Right atrium auricular region (tissue), 2 donors: ENCODE results near the gene GUCY1A1. TPM values are rescaled to one million over a fixed set of nuclear protein-coding genes. Genes with fewer than 3 reads are reported as not detected.

Experiments
- DNase-seq: peaks from one replicate; pipeline ENCODE4 v3.0.0-alpha.2; 2019; ENCODE audit warnings: low spot score
- H3K27ac ChIP-seq, 2 donors: fragments of 200-600 bp; sonication (generic); 1 replicate in 1 of 2; 2 replicates in 1 of 2; pipeline ENCODE4 v1.5.1; 2016 to 2019
- H3K27me3 ChIP-seq, 2 donors: fragments of 200-600 bp; sonication (generic); one replicate each; pipeline versions ENCODE4 v1.5.1 to v1.6.0; 2017 to 2019
- H3K36me3 ChIP-seq: fragments of 200-600 bp; sonication (generic); one replicate; pipeline ENCODE4 v1.5.1; 2016
- H3K4me1 ChIP-seq, 2 donors: fragments of 200-600 bp; sonication (generic); one replicate each; pipeline versions ENCODE4 v1.5.1 to v1.6.0; 2017 to 2019
- H3K4me3 ChIP-seq, 2 donors: fragments of 200-600 bp; sonication (generic); 1 replicate in 1 of 2; 2 replicates in 1 of 2; pipeline ENCODE4 v1.5.1; 2017 to 2019; ENCODE audit warnings: mild to moderate bottlenecking in 1 of 2, moderate library complexity in 1 of 2
- H3K9me3 ChIP-seq, 2 donors: fragments of 200-600 bp; sonication (generic); one replicate each; pipeline ENCODE4 v1.5.1; 2019
- total RNA-seq, 2 donors: library from RNA; depleted of rRNA; stranded (reverse); fragments of >200 nt; gene quantifications; one replicate each; pipeline ENCODE4 v1.1.0, GENCODE V29; 2016
- TF ChIP-seq, protein P1 (sequence below), 2 donors: fragments of 200-600 bp; sonication (generic); IDR thresholded peaks; one replicate each; pipeline ENCODE4 v1.5.1; 2019; ENCODE audit warnings: antibody characterized with exemption in 2 of 2

The GUCY1A1 gene
- total RNA-seq, 2 donors from 2014 or later, result 35.5 to 52.5 TPM

DNA sequence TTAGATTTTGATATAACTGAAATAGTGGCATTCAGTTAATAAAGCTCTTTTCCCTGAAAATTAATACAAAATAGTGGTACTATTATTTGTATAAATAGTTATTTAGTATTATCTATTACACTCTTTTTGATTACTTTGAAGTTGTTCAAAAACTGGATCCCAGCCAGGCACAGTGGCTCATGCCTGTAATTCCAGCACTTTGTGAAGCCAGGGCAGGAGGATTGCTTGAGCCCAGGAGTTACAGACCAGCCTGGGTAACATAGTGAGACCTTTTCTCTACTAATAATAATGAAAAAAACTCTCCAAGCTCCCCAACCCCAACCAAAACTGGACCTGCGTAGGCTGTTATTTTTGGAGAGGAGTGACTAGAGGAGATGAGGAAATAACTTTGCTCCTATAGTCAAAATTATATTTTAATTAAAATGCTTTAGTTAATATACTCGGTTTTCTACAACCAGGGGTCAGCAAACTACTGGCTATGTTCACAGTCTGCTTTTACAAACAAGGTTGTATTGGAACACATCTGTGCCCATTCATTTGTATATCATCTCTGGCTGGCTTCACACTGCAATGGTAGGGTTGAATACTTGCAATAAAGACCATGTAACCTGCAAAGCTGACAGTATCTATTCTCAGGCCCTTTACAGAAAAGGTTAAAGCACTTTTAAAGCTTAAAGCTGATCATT lies 27.6 kb downstream of the GUCY1A1 start:
- no peak for DNase-seq
- H3K27ac ChIP-seq, result peak overlapping the region; percentile 14 to 63
- peaks cover 0 to 28% of the 10 kb centered on the region in 2 donors for H3K4me1 ChIP-seq

DNA sequence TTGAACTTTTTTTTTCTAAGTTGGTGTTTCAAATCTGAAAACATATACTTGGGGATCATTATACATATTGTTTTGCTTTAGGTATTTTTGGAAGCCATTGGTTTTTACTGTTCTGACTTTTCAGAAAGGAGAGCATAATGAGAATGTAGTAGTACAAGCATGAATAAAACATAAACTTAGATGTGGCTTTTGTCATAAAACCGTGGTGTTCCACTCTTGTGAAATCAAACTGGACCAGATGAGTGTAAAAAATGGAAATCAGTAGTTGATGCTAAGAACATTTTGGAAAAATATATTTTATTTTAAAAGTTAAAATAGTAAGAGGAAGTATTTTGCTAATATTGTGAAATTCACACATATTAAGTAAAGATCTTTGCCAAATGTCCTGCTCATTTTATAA lies 29.6 kb downstream of the GUCY1A1 start:
- peaks cover 0 to 24% of the 10 kb centered on the region in 2 donors for H3K4me1 ChIP-seq
- H3K27ac ChIP-seq, result no peak overlapping the region
- TF ChIP-seq, protein P1, sequence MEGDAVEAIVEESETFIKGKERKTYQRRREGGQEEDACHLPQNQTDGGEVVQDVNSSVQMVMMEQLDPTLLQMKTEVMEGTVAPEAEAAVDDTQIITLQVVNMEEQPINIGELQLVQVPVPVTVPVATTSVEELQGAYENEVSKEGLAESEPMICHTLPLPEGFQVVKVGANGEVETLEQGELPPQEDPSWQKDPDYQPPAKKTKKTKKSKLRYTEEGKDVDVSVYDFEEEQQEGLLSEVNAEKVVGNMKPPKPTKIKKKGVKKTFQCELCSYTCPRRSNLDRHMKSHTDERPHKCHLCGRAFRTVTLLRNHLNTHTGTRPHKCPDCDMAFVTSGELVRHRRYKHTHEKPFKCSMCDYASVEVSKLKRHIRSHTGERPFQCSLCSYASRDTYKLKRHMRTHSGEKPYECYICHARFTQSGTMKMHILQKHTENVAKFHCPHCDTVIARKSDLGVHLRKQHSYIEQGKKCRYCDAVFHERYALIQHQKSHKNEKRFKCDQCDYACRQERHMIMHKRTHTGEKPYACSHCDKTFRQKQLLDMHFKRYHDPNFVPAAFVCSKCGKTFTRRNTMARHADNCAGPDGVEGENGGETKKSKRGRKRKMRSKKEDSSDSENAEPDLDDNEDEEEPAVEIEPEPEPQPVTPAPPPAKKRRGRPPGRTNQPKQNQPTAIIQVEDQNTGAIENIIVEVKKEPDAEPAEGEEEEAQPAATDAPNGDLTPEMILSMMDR (IDR thresholded peaks at IDR 0.05), result no peak
- H3K4me3 ChIP-seq, result no peak overlapping the region
- H3K27me3 ChIP-seq, result no peaks in the 10 kb centered on the region
- H3K36me3 ChIP-seq, result peaks cover 8% of the 10 kb centered on the region
- no peak for DNase-seq
- peaks cover 0 to 7% of the 10 kb centered on the region in 2 donors for H3K9me3 ChIP-seq

More for the DNA sequence above, 27.6 kb downstream of the GUCY1A1 start:
- no peaks in the 10 kb centered on the region for H3K27me3 ChIP-seq
- TF ChIP-seq, protein P1 (IDR thresholded peaks at IDR 0.05), result no peak
- H3K36me3 ChIP-seq, result peaks cover 6% of the 10 kb centered on the region
- no peak overlapping the region for H3K4me3 ChIP-seq
- H3K9me3 ChIP-seq, result peaks cover 0 to 7% of the 10 kb centered on the region in 2 donors

DNA sequence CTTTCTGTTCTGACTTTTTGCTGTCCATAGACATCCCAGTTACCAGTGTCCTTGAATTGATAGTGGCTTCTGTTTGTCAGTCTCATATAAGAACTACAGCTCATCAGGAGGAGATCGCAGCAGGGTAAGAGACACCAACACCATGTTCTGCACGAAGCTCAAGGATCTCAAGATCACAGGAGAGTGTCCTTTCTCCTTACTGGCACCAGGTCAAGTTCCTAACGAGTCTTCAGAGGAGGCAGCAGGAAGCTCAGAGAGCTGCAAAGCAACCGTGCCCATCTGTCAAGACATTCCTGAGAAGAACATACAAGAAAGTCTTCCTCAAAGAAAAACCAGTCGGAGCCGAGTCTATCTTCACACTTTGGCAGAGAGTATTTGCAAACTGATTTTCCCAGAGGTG lies 30.1 kb downstream of the GUCY1A1 start:
- no peak for DNase-seq
- H3K36me3 ChIP-seq, result peaks cover 8% of the 10 kb centered on the region
- H3K27ac ChIP-seq, result no peak overlapping the region
- no peaks in the 10 kb centered on the region for H3K27me3 ChIP-seq
- H3K4me1 ChIP-seq, result peaks cover 0 to 24% of the 10 kb centered on the region in 2 donors
- TF ChIP-seq, protein P1 (IDR thresholded peaks at IDR 0.05), result no peak
- H3K4me3 ChIP-seq, result no peak overlapping the region
- peaks cover 0 to 7% of the 10 kb centered on the region in 2 donors for H3K9me3 ChIP-seq

DNA sequence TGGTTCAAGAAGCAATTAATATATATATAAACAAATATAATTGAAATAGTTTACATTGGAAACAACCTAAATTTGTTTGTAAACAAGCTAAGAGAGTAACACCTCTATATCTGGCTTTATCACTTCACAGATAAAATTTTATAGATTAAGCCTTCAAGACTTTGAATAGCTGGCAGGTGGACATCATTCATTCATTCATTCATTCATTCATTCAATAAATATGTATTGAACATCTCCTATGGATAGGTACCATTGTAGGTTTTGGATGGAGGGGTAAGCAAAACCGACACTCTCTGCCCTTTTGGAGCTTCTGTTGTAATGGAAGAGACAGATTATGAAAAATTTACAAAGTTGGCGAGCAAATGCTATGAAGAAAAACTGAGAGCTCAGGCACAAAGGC lies 35.2 kb downstream of the GUCY1A1 start:
- Histone ChIP-seq H3K4me3 (no peak overlapping the region), H3K27ac (no peak overlapping the region), H3K9me3 (peaks cover 0 to 7% of the 10 kb centered on the region in 2 donors), H3K4me1 (peaks cover 0 to 37% of the 10 kb centered on the region in 2 donors), H3K36me3 (peaks cover 8% of the 10 kb centered on the region), H3K27me3 (no peaks in the 10 kb centered on the region)
- TF ChIP-seq, protein P1 (IDR thresholded peaks at IDR 0.05), result no peak
- no peak for DNase-seq

DNA sequence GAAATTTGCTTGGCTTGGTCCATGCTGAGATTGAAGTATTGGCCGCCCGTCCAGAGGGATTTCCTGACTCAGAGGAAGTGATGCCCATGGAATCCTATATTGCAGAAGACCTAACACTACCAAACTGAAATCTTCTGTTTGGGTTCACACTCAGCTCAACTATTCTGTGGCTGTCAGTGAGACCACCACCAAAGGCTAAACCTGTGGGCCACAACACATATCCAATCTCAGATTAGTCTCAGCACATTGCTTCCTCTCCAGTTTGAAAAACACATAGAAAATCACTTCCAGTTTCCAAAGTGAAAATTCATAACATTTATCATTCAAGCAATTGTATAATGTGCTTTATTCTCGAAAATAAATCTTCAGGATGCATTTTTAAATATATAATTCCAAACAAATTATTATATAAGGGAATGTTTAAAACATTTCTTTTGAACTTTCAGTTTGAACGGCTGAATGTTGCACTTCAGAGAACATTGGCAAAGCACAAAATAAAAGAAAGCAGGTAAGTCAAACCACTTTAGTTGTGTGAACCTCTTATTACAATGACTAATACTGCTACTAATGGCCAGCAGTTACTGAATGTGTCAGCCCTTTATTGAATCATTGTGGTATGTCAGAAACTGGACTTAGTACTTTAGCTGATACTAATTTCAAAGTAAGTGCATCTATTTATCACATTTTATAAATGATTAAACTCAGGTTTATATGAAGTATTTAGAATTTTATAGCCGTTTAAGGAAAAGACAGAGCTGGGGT lies 37.0 kb downstream of the GUCY1A1 start:
- Histone ChIP-seq H3K27ac (no peak overlapping the region), H3K36me3 (peaks cover 7% of the 10 kb centered on the region), H3K9me3 (peaks cover 0 to 6% of the 10 kb centered on the region in 2 donors), H3K4me3 (no peak overlapping the region), H3K27me3 (no peaks in the 10 kb centered on the region), H3K4me1 (peaks cover 0 to 37% of the 10 kb centered on the region in 2 donors)
- TF ChIP-seq, protein P1 (IDR thresholded peaks at IDR 0.05), result no peak
- DNase-seq, result no peak
